HepG2 (cell line): ENCODE measurements around the gene C6orf62. TPM values are rescaled to one million over a fixed set of nuclear protein-coding genes. Genes with fewer than 3 reads are reported as not detected.
A peak's percentile ranks its signal among the peaks of the same experiment; 100 is the strongest.

Experiments used
- ARNTL ChIP-seq: sonication (generic); formaldehyde crosslinking; IDR thresholded peaks from 2 replicates; pipeline ENCODE4 v1.4.0; 2020; ENCODE audit warnings: mild to moderate bottlenecking, missing genetic modification reagents
- GRHL1 ChIP-seq: sonication (generic); formaldehyde crosslinking; conservative IDR thresholded peaks from 2 replicates; pipeline ENCODE4 v1.8.0; 2022; ENCODE audit warnings: missing genetic modification reagents
- HOXD1 ChIP-seq: sonication (generic); formaldehyde crosslinking; IDR thresholded peaks from 2 replicates; pipeline ENCODE4 v1.5.0; 2020; ENCODE audit warnings: missing genetic modification reagents
- MEIS1 ChIP-seq: sonication (generic); formaldehyde crosslinking; IDR thresholded peaks from 2 replicates; pipeline ENCODE4 v1.9.0; 2021; ENCODE audit warnings: mild to moderate bottlenecking, missing genetic modification reagents, moderate library complexity, borderline replicate concordance
- MTF2 ChIP-seq: sonication (generic); formaldehyde crosslinking; IDR thresholded peaks from 2 replicates; pipeline ENCODE4 v1.5.0; 2020; ENCODE audit warnings: missing genetic modification reagents, borderline replicate concordance
- NKX3-1 ChIP-seq: sonication (generic); formaldehyde crosslinking; IDR thresholded peaks from 2 replicates; pipeline ENCODE4 v1.5.0; 2020; ENCODE audit warnings: missing genetic modification reagents
- RARA ChIP-seq: IDR thresholded peaks from 2 replicates; pipeline ENCODE4 v1.6.1; 2016; ENCODE audit warnings: missing genetic modification reagents, missing compliant biosample characterization
- RBM22 ChIP-seq: fragments of 200-400 bp; formaldehyde crosslinking; optimal IDR thresholded peaks from 2 replicates; pipeline ENCODE3; 2017; ENCODE audit warnings: mild to moderate bottlenecking, low read length, moderate library complexity
- TSC22D2 ChIP-seq: sonication (generic); formaldehyde crosslinking; IDR thresholded peaks from 2 replicates; pipeline ENCODE4 v1.5.1; 2020; ENCODE audit warnings: missing genetic modification reagents, mild to moderate bottlenecking, borderline replicate concordance
- ZNF616 ChIP-seq: sonication (generic); formaldehyde crosslinking; IDR thresholded peaks from 2 replicates; pipeline ENCODE4 v1.5.0; 2020; ENCODE audit warnings: low read depth, mild to moderate bottlenecking, missing genetic modification reagents
- polyA plus RNA-seq, 8 experiments: library from polyadenylated mRNA; depleted of rRNA in 3 of 8; stranded (reverse) in 7 of 8; unstranded in 1 of 8; fragments of >200 nt; fragmentation: Illumina TruSeq in 4 of 8; extraction: Trizol in 4 of 8; gene quantifications; 2 replicates each; pipeline versions ENCODE4 v1.2.1 to v1.2.3, GENCODE V29; 2011 to 2016; ENCODE audit warnings: low read depth in 4 of 8, missing spikeins in 1 of 8, mixed read lengths in 1 of 8; ENCODE audit not compliant: insufficient read depth in 1 of 8
- total RNA-seq, 5 experiments: library from RNA; depleted of rRNA; stranded (reverse); fragments of >200 nt; fragmentation: Illumina TruSeq; extraction: Trizol; gene quantifications; 2 replicates each; pipeline ENCODE4 v1.2.3, GENCODE V29; 2016; ENCODE audit warnings: low read depth in 1 of 5
- TF ChIP-seq, protein P1 (sequence below): sonication (generic); formaldehyde crosslinking; IDR thresholded peaks from 2 replicates; pipeline ENCODE4 v1.8.0; 2022; ENCODE audit warnings: low read depth, missing genetic modification reagents
- TF ChIP-seq, protein P2 (sequence below): IDR thresholded peaks from 2 replicates; pipeline ENCODE4 v1.4.0; 2020; ENCODE audit warnings: mild to moderate bottlenecking, missing genetic modification reagents

C6orf62 gene
- total and polyA plus RNA-seq, 2 of the 13 experiments (the other 11 are each of a cell fraction or from before 2014, with no cell fraction given): 54.8 to 90.4 TPM

DNA sequence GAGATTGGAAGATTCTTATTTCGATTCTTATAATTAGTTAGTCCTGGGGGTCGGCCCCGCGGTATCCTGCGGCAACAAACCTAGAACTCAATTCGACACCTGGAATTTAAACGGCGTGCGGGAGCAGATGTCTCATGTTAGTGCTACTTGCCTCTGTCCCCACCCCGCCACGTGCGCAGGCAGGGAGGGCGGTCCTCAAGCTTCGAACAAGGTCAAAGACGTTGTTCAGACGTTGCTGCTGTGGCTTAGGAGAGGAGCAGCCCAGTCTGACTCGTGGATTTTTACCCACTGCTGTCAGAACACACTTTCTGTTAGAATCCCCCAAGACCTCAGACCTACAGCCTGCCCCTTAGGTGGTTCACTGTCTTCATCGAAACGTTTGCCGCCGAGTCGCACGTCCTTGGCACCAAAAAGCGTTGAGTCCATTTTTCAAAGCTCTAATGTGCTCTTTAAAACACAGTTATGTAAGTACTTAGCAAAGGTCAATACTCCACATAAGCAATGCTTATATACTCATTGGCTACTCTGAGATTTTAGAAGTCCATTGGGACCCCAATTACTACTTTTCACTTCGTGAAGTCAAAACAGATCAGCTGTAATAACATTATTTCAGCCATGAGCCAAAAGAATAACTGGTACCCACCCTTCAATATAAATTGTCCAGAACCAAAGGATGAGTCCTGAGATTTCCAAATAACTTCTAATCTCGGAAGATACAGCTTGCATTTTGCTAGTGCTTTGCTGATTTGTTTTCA is 2.7 kb upstream of the C6orf62 start (continued):
- TF ChIP-seq, protein P1, sequence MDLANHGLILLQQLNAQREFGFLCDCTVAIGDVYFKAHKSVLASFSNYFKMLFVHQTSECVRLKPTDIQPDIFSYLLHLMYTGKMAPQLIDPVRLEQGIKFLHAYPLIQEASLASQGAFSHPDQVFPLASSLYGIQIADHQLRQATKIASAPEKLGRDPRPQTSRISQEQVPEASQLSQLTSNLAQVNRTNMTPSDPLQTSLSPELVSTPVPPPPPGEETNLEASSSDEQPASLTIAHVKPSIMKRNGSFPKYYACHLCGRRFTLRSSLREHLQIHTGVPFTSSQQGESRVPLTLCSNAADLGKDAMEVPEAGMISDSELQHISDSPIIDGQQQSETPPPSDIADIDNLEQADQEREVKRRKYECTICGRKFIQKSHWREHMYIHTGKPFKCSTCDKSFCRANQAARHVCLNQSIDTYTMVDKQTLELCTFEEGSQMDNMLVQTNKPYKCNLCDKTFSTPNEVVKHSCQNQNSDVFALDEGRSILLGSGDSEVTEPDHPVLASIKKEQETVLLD (CRISPR knock-in tag): 0 out of 2 replicates have a peak, but pooled peaks have one; percentile 24
- TF ChIP-seq ZNF616 (CRISPR knock-in tag): peak; percentile 94; the same call in 1 of the 2 replicates
- no peak for TF ChIP-seq NKX3-1 (CRISPR knock-in tag)
- no peak for TF ChIP-seq GRHL1 (CRISPR knock-in tag)
- no peak for TF ChIP-seq TSC22D2 (CRISPR knock-in tag)
- peak; percentile 38; the same call in 1 of the 2 replicates for TF ChIP-seq RARA (CRISPR knock-in tag)
- peak; percentile 71 for TF ChIP-seq RBM22
- TF ChIP-seq HOXD1 (CRISPR knock-in tag): peak; percentile 66
- no peak for TF ChIP-seq MEIS1 (CRISPR knock-in tag)
- peak; percentile 93 for TF ChIP-seq ARNTL (CRISPR knock-in tag)
- TF ChIP-seq MTF2 (CRISPR knock-in tag): no peak
- TF ChIP-seq, protein P2, sequence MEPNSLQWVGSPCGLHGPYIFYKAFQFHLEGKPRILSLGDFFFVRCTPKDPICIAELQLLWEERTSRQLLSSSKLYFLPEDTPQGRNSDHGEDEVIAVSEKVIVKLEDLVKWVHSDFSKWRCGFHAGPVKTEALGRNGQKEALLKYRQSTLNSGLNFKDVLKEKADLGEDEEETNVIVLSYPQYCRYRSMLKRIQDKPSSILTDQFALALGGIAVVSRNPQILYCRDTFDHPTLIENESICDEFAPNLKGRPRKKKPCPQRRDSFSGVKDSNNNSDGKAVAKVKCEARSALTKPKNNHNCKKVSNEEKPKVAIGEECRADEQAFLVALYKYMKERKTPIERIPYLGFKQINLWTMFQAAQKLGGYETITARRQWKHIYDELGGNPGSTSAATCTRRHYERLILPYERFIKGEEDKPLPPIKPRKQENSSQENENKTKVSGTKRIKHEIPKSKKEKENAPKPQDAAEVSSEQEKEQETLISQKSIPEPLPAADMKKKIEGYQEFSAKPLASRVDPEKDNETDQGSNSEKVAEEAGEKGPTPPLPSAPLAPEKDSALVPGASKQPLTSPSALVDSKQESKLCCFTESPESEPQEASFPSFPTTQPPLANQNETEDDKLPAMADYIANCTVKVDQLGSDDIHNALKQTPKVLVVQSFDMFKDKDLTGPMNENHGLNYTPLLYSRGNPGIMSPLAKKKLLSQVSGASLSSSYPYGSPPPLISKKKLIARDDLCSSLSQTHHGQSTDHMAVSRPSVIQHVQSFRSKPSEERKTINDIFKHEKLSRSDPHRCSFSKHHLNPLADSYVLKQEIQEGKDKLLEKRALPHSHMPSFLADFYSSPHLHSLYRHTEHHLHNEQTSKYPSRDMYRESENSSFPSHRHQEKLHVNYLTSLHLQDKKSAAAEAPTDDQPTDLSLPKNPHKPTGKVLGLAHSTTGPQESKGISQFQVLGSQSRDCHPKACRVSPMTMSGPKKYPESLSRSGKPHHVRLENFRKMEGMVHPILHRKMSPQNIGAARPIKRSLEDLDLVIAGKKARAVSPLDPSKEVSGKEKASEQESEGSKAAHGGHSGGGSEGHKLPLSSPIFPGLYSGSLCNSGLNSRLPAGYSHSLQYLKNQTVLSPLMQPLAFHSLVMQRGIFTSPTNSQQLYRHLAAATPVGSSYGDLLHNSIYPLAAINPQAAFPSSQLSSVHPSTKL: peak; percentile 72; the same call in 1 of the 2 replicates
